Esophagus squamous epithelium (tissue), 5 donors: ENCODE data around the gene CDC42BPA. TPM values are rescaled to one million over a fixed set of nuclear protein-coding genes. Genes with fewer than 3 reads are reported as not detected.

Experiments used
- DNase-seq: peaks from one replicate; lab custom pipeline; 2025; lab: John Stamatoyannopoulos, UW
- H3K27ac ChIP-seq, 4 donors: fragments of 200-600 bp; sonication (generic); one replicate each; pipeline ENCODE4 v1.5.1; 2016 to 2019; ENCODE audit warnings: mild to moderate bottlenecking in 1 of 4
- H3K27me3 ChIP-seq, 4 donors: fragments of 200-600 bp; sonication (generic); 1 replicate in 3 of 4; 2 replicates in 1 of 4; pipeline versions ENCODE4 v1.5.1 to v1.6.0; 2017 to 2021; ENCODE audit warnings: antibody characterized with exemption in 1 of 4
- H3K36me3 ChIP-seq, 3 donors: fragments of 200-600 bp; sonication (generic); one replicate each; pipeline ENCODE4 v1.5.1; 2016 to 2019
- H3K4me1 ChIP-seq, 3 donors: fragments of 200-600 bp; sonication (generic); one replicate each; pipeline ENCODE4 v1.5.1; 2017 to 2019
- H3K4me3 ChIP-seq, 4 donors: fragments of 200-600 bp; sonication (generic); 1 replicate in 3 of 4; 2 replicates in 1 of 4; pipeline ENCODE4 v1.5.1; 2016 to 2019; ENCODE audit warnings: mild to moderate bottlenecking in 2 of 4, moderate library complexity in 1 of 4
- H3K9me3 ChIP-seq, 3 donors: fragments of 200-600 bp; sonication (generic); one replicate each; pipeline ENCODE4 v1.5.1; 2016 to 2019
- CTCF ChIP-seq, 6 experiments: fragments of 450-650 bp in 4 of 6; fragments of 200-600 bp in 2 of 6; sonication (generic) in 2 of 6; IDR thresholded peaks; one replicate each; pipeline ENCODE4 v1.5.1; 2016 to 2019; ENCODE audit warnings: antibody characterized with exemption in 6 of 6, mild to moderate bottlenecking in 4 of 6, moderate library complexity in 4 of 6
- POLR2A ChIP-seq, 4 donors: fragments of 450-650 bp; IDR thresholded peaks; one replicate each; pipeline ENCODE4 v1.6.1; 2017; ENCODE audit warnings: antibody characterized with exemption in 4 of 4, mild to moderate bottlenecking in 4 of 4, moderate library complexity in 3 of 4
- WGBS, 2 donors: methylation state at CpG; one replicate each; pipeline ENCODE4 v1.1.5; 2018; 5-methylcytosine and 5-hydroxymethylcytosine counted together
- intact Hi-C: fragments of 100-400 bp; cut with DNase I; formaldehyde crosslinking; loops from one replicate; pipeline ENCODE4 v1.15.0; 2022
- total RNA-seq, 4 donors: library from RNA; depleted of rRNA; stranded (reverse); fragments of >200 nt; gene quantifications; one replicate each; pipeline ENCODE4 v1.1.0, GENCODE V29; 2016
- donor health status: DM: yes; HTN: yes; CAD: no.

CDC42BPA gene
- total RNA-seq, 4 donors from 2014 or later = 4.3 to 33.6 (median 17.2) TPM

DNA sequence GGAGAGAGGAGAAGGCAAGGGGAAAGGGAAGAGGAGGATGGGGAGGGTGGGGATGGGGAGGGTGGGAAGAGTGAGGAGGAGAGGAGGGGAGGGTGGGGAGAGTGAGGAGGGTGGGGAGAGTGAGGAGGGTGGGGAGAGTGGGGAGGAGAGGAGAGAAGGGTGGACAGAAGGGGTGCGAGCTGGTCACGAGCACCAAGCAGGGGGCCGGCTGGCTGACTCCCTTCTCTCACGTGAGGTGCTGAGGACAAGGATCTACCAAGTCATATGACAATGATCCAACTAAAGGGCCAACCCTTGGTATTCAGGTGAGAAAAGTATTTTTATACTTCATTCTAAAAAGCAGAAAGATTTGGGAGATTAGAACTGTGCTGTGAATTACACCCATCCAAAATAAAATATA, 326.4 kb downstream of the CDC42BPA start:
- Histone ChIP-seq H3K4me1 (peaks cover 4 to 38% (median 29%) of the 10 kb centered on the region in 3 donors), H3K27ac (no peak overlapping the region), H3K4me3 (no peak overlapping the region), H3K9me3 (no peaks in the 10 kb centered on the region), H3K27me3 (no peaks in the 10 kb centered on the region), H3K36me3 (peaks cover 0 to 22% (median 0%) of the 10 kb centered on the region in 3 donors)
- 84 to 90% methylated on average over 4 of the region's 4 CpGs for WGBS, 2 donors
- DNase-seq = no peak
- intact Hi-C loops = no loop called here
- TF ChIP-seq POLR2A (IDR thresholded peaks at IDR 0.05) (no peak), CTCF (IDR thresholded peaks at IDR 0.05) (no peak)

GRCh38 chr1:226990133-226990716, 328.1 kb downstream of the CDC42BPA start:
- H3K36me3 ChIP-seq = peaks cover 0 to 39% (median 2%) of the 10 kb centered on the region in 3 donors
- H3K27me3 ChIP-seq = no peaks in the 10 kb centered on the region
- peaks cover 4 to 55% (median 30%) of the 10 kb centered on the region in 3 donors for H3K4me1 ChIP-seq
- no peak overlapping the region for H3K4me3 ChIP-seq
- no peak for DNase-seq
- H3K9me3 ChIP-seq = no peaks in the 10 kb centered on the region
- TF ChIP-seq POLR2A (IDR thresholded peaks at IDR 0.05) = no peak
- TF ChIP-seq CTCF (IDR thresholded peaks at IDR 0.05) = no peak
- intact Hi-C loops = no loop called here
- peak overlapping the region in 2 of 4 donors; percentile 69 to 70 for H3K27ac ChIP-seq
- WGBS, 2 donors = 73 to 74% methylated on average over 10 of the region's 10 CpGs

DNA sequence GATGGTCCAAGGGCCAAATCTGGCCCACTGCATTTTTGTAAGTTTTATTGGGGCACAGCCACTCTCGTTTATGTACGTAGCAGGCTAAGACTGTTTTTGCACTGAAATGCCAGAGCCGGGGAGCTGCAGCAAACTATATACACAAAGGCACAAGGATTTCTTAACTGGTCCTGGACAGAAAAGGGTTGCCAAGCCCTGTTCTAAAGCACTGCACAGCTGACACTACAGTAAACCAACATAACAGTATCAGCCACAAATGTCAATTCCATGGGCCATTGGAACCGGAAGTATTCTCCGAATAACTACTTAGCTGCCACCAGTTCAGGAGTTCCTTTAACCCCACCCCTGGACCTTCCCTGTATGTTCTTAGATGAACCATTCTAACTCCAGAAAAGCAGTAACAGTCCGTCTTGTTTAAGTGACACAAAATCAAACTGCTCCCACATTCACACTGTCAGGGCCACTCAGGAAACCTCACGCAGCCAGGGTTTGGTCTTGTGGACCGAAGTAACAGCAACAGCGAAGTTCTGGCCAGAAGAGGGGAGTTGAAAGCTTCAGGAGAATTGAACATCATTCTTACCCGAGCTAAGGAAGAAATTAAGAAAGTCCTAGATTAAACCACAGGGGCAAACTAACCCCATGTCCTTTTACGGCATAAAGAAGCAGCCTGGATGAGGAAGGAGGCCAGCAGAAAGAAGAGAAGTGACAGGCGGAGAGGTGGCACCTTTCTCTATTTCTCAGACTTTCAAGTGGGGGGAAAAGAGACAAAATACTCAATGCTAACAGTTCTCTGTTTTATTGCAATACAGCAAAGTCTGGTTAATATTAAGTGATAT, 329.0 kb downstream of the CDC42BPA start:
- DNase-seq = no peak
- H3K36me3 ChIP-seq = peaks cover 0 to 46% (median 4%) of the 10 kb centered on the region in 3 donors

DNA sequence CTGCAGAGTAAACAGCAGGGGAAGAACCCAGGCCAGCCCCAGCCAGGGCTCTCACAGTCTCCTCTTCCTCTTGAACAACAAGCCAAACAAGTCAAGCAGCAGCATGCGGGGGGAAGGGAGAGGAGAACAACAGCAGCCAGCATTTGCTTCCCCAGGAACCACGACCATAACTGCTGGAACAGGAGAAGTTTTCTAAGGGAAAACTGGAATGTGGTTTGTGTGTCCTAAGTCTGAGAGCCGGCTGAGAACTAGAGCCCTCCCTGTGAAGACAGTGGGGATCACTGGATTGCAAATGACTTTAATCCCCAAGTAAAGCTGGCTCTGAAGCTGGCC, 330.0 kb downstream of the CDC42BPA start:
- 17 to 34% methylated on average over 2 to 3 of the region's 3 CpGs for WGBS, 2 donors
- DNase-seq = no peak
- intact Hi-C loops = no loop called here
- Histone ChIP-seq H3K9me3 (no peaks in the 10 kb centered on the region), H3K4me1 (peaks cover 4 to 56% (median 30%) of the 10 kb centered on the region in 3 donors), H3K36me3 (peaks cover 0 to 47% (median 4%) of the 10 kb centered on the region in 3 donors), H3K4me3 (no peak overlapping the region), H3K27ac (peak overlapping the region; percentile 44 to 73 (median 64)), H3K27me3 (no peaks in the 10 kb centered on the region)
- no peak for TF ChIP-seq POLR2A (IDR thresholded peaks at IDR 0.05)
- TF ChIP-seq CTCF (IDR thresholded peaks at IDR 0.05) = no peak

More for the DNA sequence above, 329.0 kb downstream of the CDC42BPA start:
- H3K9me3 ChIP-seq = no peaks in the 10 kb centered on the region
- peak overlapping the region; percentile 44 to 73 (median 64) for H3K27ac ChIP-seq
- no peak overlapping the region for H3K4me3 ChIP-seq
- TF ChIP-seq POLR2A (IDR thresholded peaks at IDR 0.05) (no peak), CTCF (IDR thresholded peaks at IDR 0.05) (no peak)
- no peaks in the 10 kb centered on the region for H3K27me3 ChIP-seq
- WGBS, 2 donors = 71 to 77% methylated on average over 10 to 12 of the region's 12 CpGs
- intact Hi-C loops = no loop called here
- H3K4me1 ChIP-seq = peaks cover 4 to 56% (median 30%) of the 10 kb centered on the region in 3 donors
